ENCODE data around the gene NDRG2. TPM values are rescaled to one million over a fixed set of nuclear protein-coding genes. Genes with fewer than 3 reads are reported as not detected.

NDRG2 gene
- total RNA-seq, 4 donors from 2014 or later, result 111 to 563 (median 200) TPM

DNA sequence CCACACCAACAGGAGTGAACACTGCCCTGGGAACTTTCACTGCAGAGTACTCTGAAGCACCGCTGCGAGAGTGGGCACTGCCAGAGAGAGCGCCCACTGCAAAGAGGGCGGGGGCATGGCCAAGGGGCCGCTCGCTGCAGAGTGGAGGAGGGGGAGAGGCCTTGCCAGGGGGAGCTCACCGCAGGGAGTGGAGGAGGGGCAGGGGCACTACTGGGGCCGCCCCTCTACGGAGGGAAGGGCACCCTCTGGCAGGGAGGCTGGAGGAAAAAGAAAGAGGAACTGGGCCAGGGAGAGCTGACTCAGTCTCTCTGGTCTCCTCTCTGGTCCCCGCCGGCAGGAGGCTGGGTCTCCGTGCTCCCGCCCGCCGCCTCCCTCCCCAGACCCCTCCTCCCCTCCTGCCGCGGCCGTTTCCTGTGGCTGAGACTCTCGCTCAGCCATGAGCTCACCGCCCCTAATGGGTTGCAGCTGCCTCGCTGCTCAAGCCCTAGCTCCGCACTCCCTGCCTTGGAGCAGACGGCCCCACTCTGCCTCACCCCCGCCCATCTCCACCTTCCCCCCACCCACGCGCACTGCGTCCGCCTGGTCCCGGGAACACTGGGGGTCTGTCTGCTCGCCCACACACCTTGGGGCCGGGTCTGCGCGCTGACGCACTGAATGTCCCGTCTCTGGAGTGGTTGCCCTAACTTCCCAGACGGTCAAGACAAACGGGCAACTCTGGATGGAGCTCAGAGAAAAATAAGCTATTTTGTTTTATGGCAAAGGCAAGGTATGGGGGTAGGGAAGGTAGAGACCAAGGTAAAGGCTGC, 46.6 kb upstream of the NDRG2 start:
- peak overlapping the region; percentile 59 to 63 for H3K4me3 ChIP-seq
- DNase-seq, result peak; percentile 88 to 90
- intact Hi-C loops (cut with DNase I; ENCODE audit: low total_unique reads), result no loop called here
- peak overlapping the region; percentile 95 for H3K27ac ChIP-seq
- H3K27me3 ChIP-seq, result no peaks in the 10 kb centered on the region
- no peaks in the 10 kb centered on the region for H3K4me1 ChIP-seq
- TF ChIP-seq POLR2A (IDR thresholded peaks at IDR 0.05), result peak in 1 of 2 donors; percentile 48
- TF ChIP-seq, protein P1, sequence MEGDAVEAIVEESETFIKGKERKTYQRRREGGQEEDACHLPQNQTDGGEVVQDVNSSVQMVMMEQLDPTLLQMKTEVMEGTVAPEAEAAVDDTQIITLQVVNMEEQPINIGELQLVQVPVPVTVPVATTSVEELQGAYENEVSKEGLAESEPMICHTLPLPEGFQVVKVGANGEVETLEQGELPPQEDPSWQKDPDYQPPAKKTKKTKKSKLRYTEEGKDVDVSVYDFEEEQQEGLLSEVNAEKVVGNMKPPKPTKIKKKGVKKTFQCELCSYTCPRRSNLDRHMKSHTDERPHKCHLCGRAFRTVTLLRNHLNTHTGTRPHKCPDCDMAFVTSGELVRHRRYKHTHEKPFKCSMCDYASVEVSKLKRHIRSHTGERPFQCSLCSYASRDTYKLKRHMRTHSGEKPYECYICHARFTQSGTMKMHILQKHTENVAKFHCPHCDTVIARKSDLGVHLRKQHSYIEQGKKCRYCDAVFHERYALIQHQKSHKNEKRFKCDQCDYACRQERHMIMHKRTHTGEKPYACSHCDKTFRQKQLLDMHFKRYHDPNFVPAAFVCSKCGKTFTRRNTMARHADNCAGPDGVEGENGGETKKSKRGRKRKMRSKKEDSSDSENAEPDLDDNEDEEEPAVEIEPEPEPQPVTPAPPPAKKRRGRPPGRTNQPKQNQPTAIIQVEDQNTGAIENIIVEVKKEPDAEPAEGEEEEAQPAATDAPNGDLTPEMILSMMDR (IDR thresholded peaks at IDR 0.05), result no peak
- no peaks in the 10 kb centered on the region for H3K9me3 ChIP-seq
- H3K36me3 ChIP-seq, result no peaks in the 10 kb centered on the region

GRCh38 chr14:21070610-21071224, 45.9 kb upstream of the NDRG2 start:
- H3K27ac ChIP-seq, result peak overlapping the region; percentile 95
- peak; percentile 64 to 72 for DNase-seq
- intact Hi-C loops (cut with DNase I; ENCODE audit: low total_unique reads), result no loop called here
- TF ChIP-seq, protein P1 (IDR thresholded peaks at IDR 0.05), result no peak
- TF ChIP-seq POLR2A (IDR thresholded peaks at IDR 0.05), result no peak
- H3K36me3 ChIP-seq, result no peaks in the 10 kb centered on the region
- H3K9me3 ChIP-seq, result no peaks in the 10 kb centered on the region
- no peaks in the 10 kb centered on the region for H3K27me3 ChIP-seq
- no peaks in the 10 kb centered on the region for H3K4me1 ChIP-seq
- H3K4me3 ChIP-seq, result peak overlapping the region; percentile 59 to 63

DNA sequence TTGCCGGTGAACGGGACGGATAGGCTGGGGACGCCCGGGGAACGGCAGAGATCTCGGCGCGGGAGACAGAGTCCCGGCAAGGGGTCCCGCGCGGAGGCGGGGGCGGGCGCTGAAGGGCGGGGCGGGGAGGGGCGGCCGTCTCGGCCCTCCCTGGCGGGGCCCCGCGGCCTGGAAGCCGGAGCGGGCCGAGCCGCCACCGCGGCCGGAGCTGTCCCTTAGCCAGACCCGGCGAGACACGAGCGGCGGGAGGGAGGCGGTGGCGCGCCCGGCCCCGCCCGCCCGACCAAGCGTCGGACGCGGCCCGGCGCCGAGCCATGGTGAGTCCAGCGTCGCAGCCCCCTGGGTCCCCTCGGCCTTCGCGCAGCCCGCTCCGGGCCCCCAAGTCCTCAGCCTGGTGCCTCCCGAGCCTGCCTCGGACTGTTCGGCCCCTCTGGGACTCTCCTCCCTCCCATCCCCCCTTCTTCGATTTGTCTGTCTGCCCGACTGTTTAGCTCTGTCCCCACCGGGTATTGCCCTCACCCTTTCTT, 45.3 kb upstream of the NDRG2 start, which contains the start of gene ARHGEF40:
TSS of gene ARHGEF40 (plus strand) at position 222 of the 527 bp plus-strand sequence. CDS start at position 315, 93 bp downstream.
- Histone ChIP-seq H3K9me3 (no peaks in the 10 kb centered on the region), H3K27me3 (no peaks in the 10 kb centered on the region), H3K36me3 (no peaks in the 10 kb centered on the region), H3K4me3 (peak within 1 kb of the TSS; percentile 59 to 63), H3K4me1 (no peaks in the 10 kb centered on the region), H3K27ac (peak within 1 kb of the TSS; percentile 95)
- TF ChIP-seq POLR2A (IDR thresholded peaks at IDR 0.05), result peak in 1 of 2 donors; percentile 53
- TF ChIP-seq, protein P1 (IDR thresholded peaks at IDR 0.05), result no peak
- DNase-seq, result peak; percentile 58 to 75
- intact Hi-C loops (cut with DNase I; ENCODE audit: low total_unique reads), result no loop called here

- peak; percentile 54 to 66 for DNase-seq
- Histone ChIP-seq H3K4me1 (no peaks in the 10 kb centered on the region), H3K27me3 (no peaks in the 10 kb centered on the region), H3K4me3 (peak overlapping the region; percentile 59 to 63), H3K36me3 (no peaks in the 10 kb centered on the region), H3K9me3 (no peaks in the 10 kb centered on the region), H3K27ac (peak overlapping the region; percentile 95)
- no peak for TF ChIP-seq POLR2A (IDR thresholded peaks at IDR 0.05)
- TF ChIP-seq, protein P1 (IDR thresholded peaks at IDR 0.05), result peak in 1 of 4 experiments; percentile 11
- intact Hi-C loops (cut with DNase I; ENCODE audit: low total_unique reads), result loop anchor here (5.0 kb wide), 1 partner anchor 33 kb away; the partner anchor contains the start of gene TMEM253
Observed at GRCh38 chr14:21069388-21070082, 44.7 kb upstream of the NDRG2 start.
